Liver (tissue), 9 donors: ENCODE measurements around the gene TPK1. TPM values are rescaled to one million over a fixed set of nuclear protein-coding genes. Genes with fewer than 3 reads are reported as not detected.

ENCODE experiments used
- DNase-seq: peaks from one replicate; pipeline ENCODE4 v3.0.0-alpha.2; 2017; ENCODE audit warnings: low spot score
- H3K27ac ChIP-seq, 2 donors: one replicate each; pipeline ENCODE4 v1.7.0; 2013; ENCODE audit warnings: inconsistent platforms in 2 of 2, low read length in 2 of 2, control low read depth in 1 of 2, low read depth in 1 of 2, mild to moderate bottlenecking in 1 of 2
- H3K27me3 ChIP-seq, 4 donors: one replicate each; pipeline versions ENCODE4 v1.6.1 to v1.7.0; 2013; ENCODE audit warnings: low read length in 3 of 4, inconsistent platforms in 1 of 4, mild to moderate bottlenecking in 1 of 4, moderate library complexity in 1 of 4; ENCODE audit not compliant: control insufficient read depth in 4 of 4, insufficient read depth in 4 of 4
- H3K36me3 ChIP-seq, 4 donors: one replicate each; pipeline versions ENCODE4 v1.6.1 to v1.7.0; 2013; ENCODE audit warnings: low read length in 3 of 4, mild to moderate bottlenecking in 3 of 4, low read depth in 1 of 4, moderate library complexity in 1 of 4; ENCODE audit not compliant: control insufficient read depth in 4 of 4, insufficient read depth in 3 of 4
- H3K4me1 ChIP-seq, 4 donors: one replicate each; pipeline versions ENCODE4 v1.6.1 to v1.7.0; 2013; ENCODE audit warnings: low read length in 3 of 4, mild to moderate bottlenecking in 3 of 4, moderate library complexity in 1 of 4; ENCODE audit not compliant: control insufficient read depth in 4 of 4, insufficient read depth in 4 of 4
- H3K4me3 ChIP-seq, 3 donors: one replicate each; pipeline versions ENCODE4 v1.6.1 to v1.7.0; 2013; ENCODE audit warnings: low read length in 3 of 3, control low read depth in 1 of 3, low read depth in 1 of 3, mild to moderate bottlenecking in 1 of 3
- H3K9ac ChIP-seq, 2 donors: one replicate each; pipeline ENCODE4 v1.7.0; 2013; ENCODE audit warnings: low read length in 2 of 2, mild to moderate bottlenecking in 2 of 2, moderate library complexity in 2 of 2, control low read depth in 1 of 2, low read depth in 1 of 2
- H3K9me3 ChIP-seq, 4 donors: one replicate each; pipeline versions ENCODE4 v1.6.1 to v1.7.0; 2013; ENCODE audit warnings: low read length in 3 of 4; ENCODE audit not compliant: control insufficient read depth in 4 of 4
- CTCF ChIP-seq: fragments of 150-350 bp; IDR thresholded peaks from 2 replicates; pipeline ENCODE4 v1.5.1; 2017; ENCODE audit warnings: improper control_type of control experiment, low read depth, low read length; ENCODE audit not compliant: missing input control
- EGR1 ChIP-seq, 2 donors: IDR thresholded peaks; 2 replicates each; pipeline ENCODE4 v1.6.1; 2016 to 2018; ENCODE audit warnings: antibody characterized with exemption in 2 of 2, low read depth in 2 of 2
- FOXA1 ChIP-seq: IDR thresholded peaks from 2 replicates; pipeline ENCODE4 v1.6.1; 2016; ENCODE audit warnings: antibody characterized with exemption
- FOXA2 ChIP-seq: IDR thresholded peaks from 2 replicates; pipeline ENCODE4 v1.6.1; 2016; ENCODE audit warnings: antibody characterized with exemption
- GABPA ChIP-seq, 2 donors: IDR thresholded peaks in 1 of 2; conservative IDR thresholded peaks in 1 of 2; 2 replicates each; pipeline ENCODE4 v1.6.1; 2016; ENCODE audit warnings: antibody characterized with exemption in 2 of 2, mild to moderate bottlenecking in 1 of 2, moderate library complexity in 1 of 2
- HNF4G ChIP-seq: IDR thresholded peaks from 2 replicates; pipeline ENCODE4 v1.6.1; 2016; ENCODE audit warnings: antibody characterized with exemption
- JUND ChIP-seq, 2 donors: IDR thresholded peaks; 2 replicates each; pipeline ENCODE4 v1.6.1; 2016; ENCODE audit warnings: antibody characterized with exemption in 2 of 2
- NR2F2 ChIP-seq: IDR thresholded peaks from 2 replicates; pipeline ENCODE4 v1.6.1; 2016; ENCODE audit warnings: antibody characterized with exemption
- RAD21 ChIP-seq, 2 donors: IDR thresholded peaks; 2 replicates each; pipeline ENCODE4 v1.6.1; 2016; ENCODE audit warnings: antibody characterized with exemption in 2 of 2, mild to moderate bottlenecking in 2 of 2
- REST ChIP-seq: IDR thresholded peaks from 2 replicates; pipeline ENCODE4 v1.6.1; 2016; ENCODE audit warnings: antibody characterized with exemption, mild to moderate bottlenecking
- RXRA ChIP-seq, 2 donors: IDR thresholded peaks; 2 replicates each; pipeline ENCODE4 v1.6.1; 2017 to 2018; ENCODE audit warnings: antibody characterized with exemption in 2 of 2, mild to moderate bottlenecking in 1 of 2
- TAF1 ChIP-seq: conservative IDR thresholded peaks from 2 replicates; pipeline ENCODE4 v1.6.1; 2016; ENCODE audit warnings: antibody characterized with exemption, mild to moderate bottlenecking
- YY1 ChIP-seq: IDR thresholded peaks from 2 replicates; pipeline ENCODE4 v1.6.1; 2016; ENCODE audit warnings: antibody characterized with exemption, mild to moderate bottlenecking
- ZBTB33 ChIP-seq: IDR thresholded peaks from 2 replicates; pipeline ENCODE4 v1.6.1; 2016; ENCODE audit warnings: antibody characterized with exemption
- WGBS: extraction: QIAGEN DNeasy Blood & Tissue Kit; methylation state at CpG from one replicate; pipeline ENCODE4 v1.1.7; 2013; 5-methylcytosine and 5-hydroxymethylcytosine counted together
- polyA plus RNA-seq, 2 donors: library from polyadenylated mRNA; stranded (reverse) in 1 of 2; unstranded in 1 of 2; fragments of 200-250 nt in 1 of 2; fragments of >200 nt in 1 of 2; fragmentation: Nextera tagmentation in 1 of 2; extraction: Ambion mirVana in 1 of 2; gene quantifications; one replicate each; pipeline versions ENCODE4 v1.2.1 to v1.2.3, GENCODE V29; 2013 to 2015
- total RNA-seq, 2 donors: library from RNA; depleted of rRNA; stranded (reverse); fragments of >200 nt; gene quantifications; one replicate each; pipeline ENCODE4 v1.2.3, GENCODE V29; 2014
- donor health status: healthy.
- donor health status: healthy.
- donor health status: healthy.
- donor health status: healthy.
- donor health status: healthy.

Gene TPK1
- total and polyA plus RNA-seq, 4 donors = 2.2 to 7.5 (median 3.3) TPM

GRCh38 chr7:144628176-144628575, 207.7 kb downstream of the TPK1 start:
- no peak for TF ChIP-seq GABPA (IDR thresholded peaks at IDR 0.05 in 1 of 2, conservative IDR thresholded peaks at IDR 0.05 in 1 of 2)
- no peak for TF ChIP-seq FOXA1
- TF ChIP-seq CTCF = no peak
- no peak for TF ChIP-seq RAD21 (IDR thresholded peaks at IDR 0.05)
- TF ChIP-seq REST = no peak
- TF ChIP-seq YY1 = no peak
- no peak for TF ChIP-seq NR2F2
- no peak for TF ChIP-seq TAF1
- TF ChIP-seq ZBTB33 = no peak
- TF ChIP-seq FOXA2 = no peak
- no peak for TF ChIP-seq JUND (IDR thresholded peaks at IDR 0.05)
- no peak for TF ChIP-seq HNF4G
- no peak for TF ChIP-seq EGR1 (IDR thresholded peaks at IDR 0.05; ENCODE audit: low read depth in 2 of 2)
- TF ChIP-seq RXRA (IDR thresholded peaks at IDR 0.05) = no peak
- Histone ChIP-seq H3K9me3 (no peaks in the 10 kb centered on the region), H3K27me3 (no peaks in the 10 kb centered on the region), H3K36me3 (no peaks in the 10 kb centered on the region), H3K4me3 (no peak overlapping the region), H3K27ac (no peak overlapping the region), H3K4me1 (no peaks in the 10 kb centered on the region), H3K9ac (no peak overlapping the region)
- 65% methylated on average over 2 of the region's 2 CpGs for WGBS
- no peak for DNase-seq

GRCh38 chr7:144622745-144623144, 213.1 kb downstream of the TPK1 start:
- no peak for DNase-seq
- no peak overlapping the region for H3K9ac ChIP-seq
- H3K4me3 ChIP-seq = no peak overlapping the region
- no peaks in the 10 kb centered on the region for H3K9me3 ChIP-seq
- no peak overlapping the region for H3K27ac ChIP-seq
- 80% methylated on average over 3 of the region's 3 CpGs for WGBS
- no peaks in the 10 kb centered on the region for H3K27me3 ChIP-seq
- no peak for TF ChIP-seq TAF1
- TF ChIP-seq RAD21 (IDR thresholded peaks at IDR 0.05) = no peak
- no peak for TF ChIP-seq GABPA (IDR thresholded peaks at IDR 0.05 in 1 of 2, conservative IDR thresholded peaks at IDR 0.05 in 1 of 2)
- no peak for TF ChIP-seq RXRA (IDR thresholded peaks at IDR 0.05)
- no peak for TF ChIP-seq HNF4G
- H3K4me1 ChIP-seq = no peaks in the 10 kb centered on the region
- no peaks in the 10 kb centered on the region for H3K36me3 ChIP-seq
